ENCODE results near the gene TTC16. TPM values are rescaled to one million over a fixed set of nuclear protein-coding genes. Genes with fewer than 3 reads are reported as not detected.
A peak's percentile ranks its signal among the peaks of the same experiment; 100 is the strongest.

TTC16 gene, protein sequence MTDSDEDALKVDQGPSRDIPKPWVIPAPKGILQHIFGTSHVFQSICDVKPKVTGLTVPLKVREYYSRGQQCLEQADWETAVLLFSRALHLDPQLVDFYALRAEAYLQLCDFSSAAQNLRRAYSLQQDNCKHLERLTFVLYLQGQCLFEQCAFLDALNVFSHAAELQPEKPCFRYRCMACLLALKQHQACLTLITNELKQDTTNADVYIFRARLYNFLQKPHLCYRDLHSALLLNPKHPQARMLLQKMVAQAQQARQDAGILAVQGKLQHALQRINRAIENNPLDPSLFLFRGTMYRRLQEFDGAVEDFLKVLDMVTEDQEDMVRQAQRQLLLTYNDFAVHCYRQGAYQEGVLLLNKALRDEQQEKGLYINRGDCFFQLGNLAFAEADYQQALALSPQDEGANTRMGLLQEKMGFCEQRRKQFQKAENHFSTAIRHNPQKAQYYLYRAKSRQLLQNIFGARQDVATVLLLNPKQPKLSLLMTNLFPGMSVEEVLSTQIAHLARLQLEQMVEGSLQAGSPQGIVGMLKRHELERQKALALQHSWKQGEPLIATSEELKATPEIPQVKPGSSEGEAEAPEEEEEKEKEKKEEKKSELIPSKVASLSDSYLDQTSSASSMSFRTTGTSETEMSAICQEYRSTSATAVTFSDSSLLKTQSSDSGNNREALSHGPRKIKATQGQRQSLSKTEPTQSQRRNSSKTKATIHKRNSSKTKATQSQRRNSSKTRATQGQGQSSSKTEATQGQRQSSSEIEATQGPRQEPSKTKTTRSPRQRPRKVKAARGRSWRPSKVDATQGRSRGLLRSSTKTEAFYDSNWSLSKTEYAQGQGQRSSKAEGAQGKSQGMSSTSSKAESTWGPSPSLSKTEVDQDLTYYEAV
- total RNA-seq = under 1 TPM; 0.50 to 0.79 TPM

DNA sequence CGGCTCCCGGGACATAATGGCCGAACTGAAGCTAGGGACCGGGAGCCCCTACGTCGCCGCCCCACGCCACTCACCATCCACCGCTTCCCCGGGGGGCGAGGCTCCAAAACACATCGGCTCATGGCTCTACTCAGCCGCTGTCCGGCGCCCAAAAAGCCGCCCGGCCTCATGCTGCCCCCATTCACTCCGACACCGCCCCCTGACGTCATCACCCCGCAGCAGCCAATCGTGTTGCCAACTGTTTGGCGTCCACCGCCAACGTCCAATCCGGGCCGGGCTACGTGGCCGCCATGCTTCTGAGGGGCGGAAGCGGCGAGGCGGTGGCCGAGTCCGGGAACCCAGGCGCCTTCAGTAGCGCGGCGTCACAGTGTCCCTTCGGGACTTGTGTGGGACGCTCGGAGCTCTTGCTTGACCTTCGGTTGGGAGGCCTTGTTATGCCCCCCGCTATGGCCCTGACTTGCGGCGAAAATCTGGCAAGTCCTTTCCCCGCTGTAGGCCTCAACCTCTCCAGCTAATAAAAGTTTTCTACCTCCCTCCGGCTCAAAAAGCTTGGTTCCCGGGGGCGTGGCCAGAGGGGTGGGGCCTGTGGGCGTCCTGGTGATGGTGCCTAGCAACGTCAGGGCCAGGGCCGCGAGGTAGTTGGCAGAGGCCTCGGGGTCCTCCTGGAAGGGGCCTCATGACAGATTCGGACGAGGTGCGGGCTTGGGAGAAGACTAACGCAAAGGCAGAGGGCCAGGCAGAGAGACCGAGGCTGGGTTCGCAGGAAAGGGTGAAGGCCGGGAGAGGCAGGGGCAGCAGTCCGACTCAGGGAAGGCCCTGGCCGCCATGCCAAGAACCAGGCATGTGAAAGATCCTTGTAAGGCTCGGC is at the start of gene TTC16, which contains the start of gene PTRH1:
TSS of gene TTC16 (plus strand) at position 610 of the 868 bp plus-strand sequence. CDS start at position 677, 67 bp downstream.
TSS of gene PTRH1 (minus strand) at position 194 of the 868 bp plus-strand sequence. CDS start at position 170, 24 bp downstream.
- CTCF ChIA-PET = interaction anchor here (0.6 to 2.9 kb wide), 3 partner anchors 19 to 154 kb away, joined by 3 to 14 read pairs (median 10); partner anchors contain the start of gene TOR2A
- Mint-ChIP-seq H3K36me3 (ENCODE audit: low read depth) (peaks cover 2% of the 10 kb centered on the region), H3K27ac (peak within 1 kb of the TSS; percentile 84), H3K4me3 (peak within 1 kb of the TSS; percentile 97), H3K9me3 (no peaks in the 10 kb centered on the region), H3K4me1 (ENCODE audit: low read depth) (peaks cover 41% of the 10 kb centered on the region), H3K27me3 (ENCODE audit: low read depth) (no peaks in the 10 kb centered on the region)
- intact Hi-C loops (cut with micrococcal nuclease) = loop anchor here (1.0 to 5.0 kb wide), 3 partner anchors 16 to 103 kb away; partner anchors contain the start of genes STXBP1 and TOR2A
- peak; percentile 98 for DNase-seq

DNA sequence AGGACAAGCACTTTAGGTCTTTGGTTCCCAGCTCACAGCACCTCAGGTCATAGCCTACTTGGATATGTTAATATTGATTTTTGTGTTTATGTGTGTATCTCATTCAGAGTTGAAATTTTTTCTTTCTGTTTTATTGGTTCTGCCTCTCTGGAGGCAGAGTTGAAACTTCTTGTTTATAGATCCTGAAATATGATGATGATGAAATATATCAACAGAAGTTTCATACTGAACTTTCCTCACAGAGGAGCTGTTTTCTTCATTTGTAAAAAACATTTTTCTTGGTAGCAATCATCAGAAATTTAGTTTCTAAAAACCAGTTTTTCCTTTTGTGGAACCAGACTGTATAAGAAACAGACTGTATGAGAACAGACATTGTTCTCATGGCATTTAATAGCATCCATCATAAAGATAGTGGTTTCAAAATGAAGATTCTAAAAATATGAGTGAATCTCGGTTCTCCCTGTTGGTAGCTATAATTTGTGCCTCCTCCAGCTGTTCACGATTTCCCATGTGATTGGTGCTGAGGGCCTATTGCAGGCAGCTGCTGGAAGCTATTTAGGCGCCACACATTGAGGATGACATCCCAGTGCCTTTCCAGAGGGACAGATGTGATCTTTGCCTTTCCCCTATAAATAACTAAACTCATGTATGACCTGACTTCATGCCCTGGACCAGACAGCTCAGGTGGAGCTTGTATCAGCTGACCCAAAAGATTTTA is 48.6 kb upstream of the TTC16 start:
- intact Hi-C loops (cut with micrococcal nuclease) = no loop called here
- H3K36me3 Mint-ChIP-seq (ENCODE audit: low read depth) = peaks cover 5% of the 10 kb centered on the region
- no peaks in the 10 kb centered on the region for H3K4me1 Mint-ChIP-seq (ENCODE audit: low read depth)
- H3K27ac Mint-ChIP-seq = no peak overlapping the region
- CTCF ChIA-PET = interaction anchor here (0.8 kb wide), 1 partner anchor 78 kb away, joined by 3 read pairs; no protein-coding TSS in a partner anchor
- H3K4me3 Mint-ChIP-seq = no peak overlapping the region
- H3K27me3 Mint-ChIP-seq (ENCODE audit: low read depth) = no peaks in the 10 kb centered on the region
- H3K9me3 Mint-ChIP-seq = no peaks in the 10 kb centered on the region
- no peak for DNase-seq

DNA sequence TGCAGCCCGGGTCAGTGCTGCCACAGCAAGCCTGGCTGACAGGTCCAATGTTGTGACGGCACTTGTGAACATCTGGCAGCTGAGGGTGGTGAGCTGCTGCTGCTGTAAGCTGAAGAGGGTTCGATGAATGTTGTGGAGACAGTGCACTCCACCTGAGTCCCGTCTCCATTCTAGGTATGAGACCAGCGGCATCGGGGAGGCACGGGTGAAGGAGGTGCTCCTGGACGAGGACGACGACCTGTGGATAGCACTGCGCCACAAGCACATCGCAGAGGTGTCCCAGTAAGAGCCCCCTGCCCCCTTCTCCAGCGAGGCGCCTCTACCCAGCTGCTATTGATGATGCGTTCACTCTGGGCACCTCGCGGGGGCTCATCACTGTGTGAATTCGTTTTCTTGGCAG is 48.0 kb upstream of the TTC16 start:
- Mint-ChIP-seq H3K4me1 (ENCODE audit: low read depth) (no peaks in the 10 kb centered on the region), H3K36me3 (ENCODE audit: low read depth) (peaks cover 5% of the 10 kb centered on the region), H3K27ac (no peak overlapping the region), H3K4me3 (no peak overlapping the region), H3K9me3 (no peaks in the 10 kb centered on the region), H3K27me3 (ENCODE audit: low read depth) (no peaks in the 10 kb centered on the region)
- intact Hi-C loops (cut with micrococcal nuclease) = no loop called here
- DNase-seq = no peak
- CTCF ChIA-PET = interaction anchor here (0.8 kb wide), 1 partner anchor 79 kb away, joined by 3 read pairs; no protein-coding TSS in a partner anchor

DNA sequence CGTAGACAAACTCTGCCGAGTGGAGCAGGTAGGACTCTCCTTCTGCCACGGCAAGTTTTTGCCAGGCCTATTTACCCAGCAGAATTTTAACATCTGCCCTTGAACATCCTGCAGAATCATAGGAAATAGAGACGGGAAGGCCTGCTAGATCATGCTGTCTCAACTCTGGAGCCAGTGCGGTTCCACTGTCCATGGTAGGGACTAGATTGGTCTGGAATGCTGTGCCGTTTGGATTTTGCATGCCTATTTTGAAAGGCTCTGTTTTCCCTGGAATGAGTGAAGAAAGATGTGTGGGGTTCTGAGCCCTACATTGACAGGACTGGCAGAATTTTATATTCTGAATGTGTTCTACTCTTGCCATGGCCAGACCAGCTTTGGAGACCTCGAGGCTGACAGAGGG is 42.6 kb upstream of the TTC16 start:
- Mint-ChIP-seq H3K27ac (no peak overlapping the region), H3K36me3 (ENCODE audit: low read depth) (peaks cover 6% of the 10 kb centered on the region), H3K27me3 (ENCODE audit: low read depth) (no peaks in the 10 kb centered on the region), H3K4me3 (no peak overlapping the region), H3K4me1 (ENCODE audit: low read depth) (no peaks in the 10 kb centered on the region), H3K9me3 (no peaks in the 10 kb centered on the region)
- CTCF ChIA-PET = no interaction called here
- no peak for DNase-seq
- intact Hi-C loops (cut with micrococcal nuclease) = no loop called here

DNA sequence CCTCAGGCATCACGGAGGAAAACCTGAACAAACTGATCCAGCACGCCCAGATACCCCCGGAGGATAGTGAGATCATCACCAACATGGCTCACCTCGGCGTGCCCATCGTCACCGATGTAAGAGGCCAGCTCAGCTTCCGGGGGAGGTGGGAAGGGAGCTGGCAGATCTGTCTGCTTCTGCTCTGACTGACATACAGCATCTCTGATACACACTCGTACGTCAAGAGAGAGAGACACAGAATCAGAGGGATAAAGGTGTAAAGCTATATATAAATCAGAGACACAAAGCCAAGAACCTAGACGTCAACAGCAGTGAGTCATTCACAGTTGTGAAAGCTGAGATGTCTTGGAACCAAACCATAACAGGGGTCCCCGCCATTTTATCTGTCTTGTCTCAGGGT is 39.2 kb upstream of the TTC16 start:
- intact Hi-C loops (cut with micrococcal nuclease) = no loop called here
- Mint-ChIP-seq H3K4me3 (no peak overlapping the region), H3K9me3 (no peaks in the 10 kb centered on the region), H3K27ac (no peak overlapping the region), H3K4me1 (ENCODE audit: low read depth) (no peaks in the 10 kb centered on the region), H3K36me3 (ENCODE audit: low read depth) (peaks cover 1% of the 10 kb centered on the region), H3K27me3 (ENCODE audit: low read depth) (no peaks in the 10 kb centered on the region)
- CTCF ChIA-PET = no interaction called here
- no peak for DNase-seq

DNA sequence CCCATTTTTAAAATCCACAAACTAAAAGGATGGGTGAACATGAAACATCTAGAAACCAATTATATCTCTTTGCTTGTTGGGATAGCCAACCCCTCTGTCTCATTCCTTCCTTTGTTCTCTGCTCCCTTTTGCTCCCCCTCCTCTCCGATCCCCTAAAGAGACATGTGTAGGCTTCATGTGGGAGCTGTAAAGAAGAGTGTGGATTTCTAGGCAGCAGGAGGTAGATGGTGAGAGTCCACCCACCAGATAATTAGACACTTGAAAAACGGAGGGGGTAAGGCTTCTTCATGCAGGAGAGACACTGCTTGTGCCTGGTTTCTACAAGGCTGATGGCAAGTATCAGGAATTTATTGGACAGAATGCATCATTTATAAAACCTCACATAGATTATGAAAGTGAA is 36.4 kb upstream of the TTC16 start:
- Mint-ChIP-seq H3K36me3 (ENCODE audit: low read depth) (no peaks in the 10 kb centered on the region), H3K9me3 (no peaks in the 10 kb centered on the region), H3K4me3 (no peak overlapping the region), H3K27me3 (ENCODE audit: low read depth) (no peaks in the 10 kb centered on the region), H3K4me1 (ENCODE audit: low read depth) (no peaks in the 10 kb centered on the region), H3K27ac (no peak overlapping the region)
- intact Hi-C loops (cut with micrococcal nuclease) = no loop called here
- no peak for DNase-seq
- CTCF ChIA-PET = no interaction called here

DNA sequence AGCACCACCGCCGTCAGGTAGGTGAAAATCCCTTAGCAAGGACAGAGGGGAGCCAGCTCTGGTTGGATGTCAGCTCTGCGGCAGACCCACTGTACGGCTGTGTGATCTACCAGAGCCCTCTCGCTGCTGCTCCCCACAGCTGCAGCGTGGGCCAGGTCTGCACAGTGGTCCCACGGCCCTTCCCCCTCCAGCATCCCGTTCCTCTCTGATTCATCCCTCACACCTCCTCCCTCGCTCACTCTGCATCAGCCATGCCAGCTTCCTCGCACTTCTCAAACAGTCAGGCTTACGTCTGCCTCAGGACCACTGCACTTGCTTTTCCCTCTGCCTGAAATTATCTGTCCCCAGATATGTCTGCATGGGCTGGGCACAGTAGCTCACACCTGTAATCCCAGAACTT is 35.7 kb upstream of the TTC16 start:
- Mint-ChIP-seq H3K36me3 (ENCODE audit: low read depth) (no peaks in the 10 kb centered on the region), H3K27me3 (ENCODE audit: low read depth) (no peaks in the 10 kb centered on the region), H3K27ac (no peak overlapping the region), H3K4me3 (no peak overlapping the region), H3K9me3 (no peaks in the 10 kb centered on the region), H3K4me1 (ENCODE audit: low read depth) (no peaks in the 10 kb centered on the region)
- intact Hi-C loops (cut with micrococcal nuclease) = no loop called here
- no peak for DNase-seq
- CTCF ChIA-PET = no interaction called here

DNA sequence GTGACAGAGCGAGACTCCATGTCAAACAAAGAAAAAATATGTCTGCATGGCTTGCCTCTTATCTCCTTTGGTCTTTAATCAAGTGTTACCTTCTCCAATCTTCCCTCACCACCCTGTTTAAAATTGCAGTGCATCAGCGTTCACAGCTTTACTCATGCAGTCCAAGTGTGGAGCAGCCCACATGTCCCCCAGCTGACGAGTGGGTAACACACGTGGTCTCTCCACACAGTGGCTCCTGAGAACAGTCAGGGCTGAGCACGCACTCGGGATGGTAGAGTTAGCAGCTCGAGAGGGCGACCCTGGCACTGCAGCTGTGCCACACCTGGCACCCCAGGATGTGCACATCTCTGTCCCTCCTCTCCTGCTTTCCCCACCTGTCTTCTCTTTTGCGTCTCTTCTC is 35.0 kb upstream of the TTC16 start:
- no peaks in the 10 kb centered on the region for H3K9me3 Mint-ChIP-seq
- no peak overlapping the region for H3K4me3 Mint-ChIP-seq
- intact Hi-C loops (cut with micrococcal nuclease) = no loop called here
- H3K4me1 Mint-ChIP-seq (ENCODE audit: low read depth) = no peaks in the 10 kb centered on the region
- DNase-seq = no peak
- H3K36me3 Mint-ChIP-seq (ENCODE audit: low read depth) = no peaks in the 10 kb centered on the region
- H3K27ac Mint-ChIP-seq = no peak overlapping the region
- CTCF ChIA-PET = no interaction called here
- H3K27me3 Mint-ChIP-seq (ENCODE audit: low read depth) = no peaks in the 10 kb centered on the region

DNA sequence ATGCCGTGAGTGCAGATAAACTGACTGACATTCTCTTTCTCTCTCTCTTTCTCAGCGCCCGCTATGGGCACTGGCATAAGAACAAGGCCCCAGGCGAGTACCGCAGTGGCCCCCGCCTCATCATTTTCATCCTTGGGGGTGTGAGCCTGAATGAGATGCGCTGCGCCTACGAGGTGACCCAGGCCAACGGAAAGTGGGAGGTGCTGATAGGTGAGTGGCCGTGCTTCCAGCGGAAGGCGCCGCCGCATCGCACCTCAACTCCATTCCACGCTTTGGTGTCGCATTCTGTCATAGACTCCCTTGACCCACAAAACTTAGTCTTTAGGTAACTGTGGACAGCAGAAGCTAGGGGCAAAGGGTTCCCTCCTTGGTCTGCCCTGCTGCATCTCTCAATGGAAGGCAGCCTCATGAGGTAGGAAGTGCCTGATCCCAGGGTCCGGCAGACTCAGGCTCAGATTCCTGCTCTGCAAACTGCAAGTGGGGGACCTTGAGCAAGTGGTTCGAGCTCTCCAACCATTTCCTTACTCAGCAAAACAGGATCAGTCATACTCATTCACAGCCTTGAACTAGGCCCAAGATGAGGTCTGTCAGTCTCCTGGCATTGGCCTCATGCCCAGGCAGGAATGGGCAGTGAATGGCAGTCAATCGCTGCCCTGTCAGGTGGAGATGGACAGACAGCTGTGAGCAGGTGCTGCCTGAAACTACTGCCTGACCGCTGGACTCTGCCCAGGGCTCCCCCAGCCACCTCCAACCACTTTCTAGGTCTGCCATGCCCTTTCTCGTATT is 33.3 kb upstream of the TTC16 start:
- H3K27ac Mint-ChIP-seq = no peak overlapping the region
- no peaks in the 10 kb centered on the region for H3K9me3 Mint-ChIP-seq
- intact Hi-C loops (cut with micrococcal nuclease) = no loop called here
- no peaks in the 10 kb centered on the region for H3K27me3 Mint-ChIP-seq (ENCODE audit: low read depth)
- H3K4me3 Mint-ChIP-seq = no peak overlapping the region
- H3K36me3 Mint-ChIP-seq (ENCODE audit: low read depth) = no peaks in the 10 kb centered on the region
- CTCF ChIA-PET = no interaction called here
- no peak for DNase-seq
- no peaks in the 10 kb centered on the region for H3K4me1 Mint-ChIP-seq (ENCODE audit: low read depth)

DNA sequence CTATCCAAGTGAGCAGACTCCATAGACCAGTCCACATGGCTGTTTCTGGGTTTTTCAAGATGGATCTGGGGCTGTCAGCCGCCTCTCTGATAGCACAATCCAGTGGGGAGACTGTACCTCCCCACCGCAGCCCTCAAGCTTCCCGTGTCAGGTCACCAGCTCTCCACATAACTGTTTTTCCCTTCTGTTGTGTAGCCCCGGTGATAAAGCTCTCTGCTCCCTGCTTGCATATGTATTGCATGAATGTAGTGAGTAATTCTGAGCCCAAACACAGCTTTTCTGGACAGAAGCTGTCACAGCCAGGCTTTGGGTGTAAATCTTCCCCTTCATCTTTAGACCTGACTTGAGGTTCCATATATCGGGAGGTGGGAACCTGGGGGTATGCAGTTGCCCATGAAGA is 32.2 kb upstream of the TTC16 start:
- Mint-ChIP-seq H3K27ac (no peak overlapping the region), H3K27me3 (ENCODE audit: low read depth) (no peaks in the 10 kb centered on the region), H3K4me3 (no peak overlapping the region), H3K9me3 (no peaks in the 10 kb centered on the region), H3K4me1 (ENCODE audit: low read depth) (no peaks in the 10 kb centered on the region), H3K36me3 (ENCODE audit: low read depth) (no peaks in the 10 kb centered on the region)
- intact Hi-C loops (cut with micrococcal nuclease) = no loop called here
- DNase-seq = no peak
- CTCF ChIA-PET = interaction anchor here (1.5 to 1.6 kb wide), 2 partner anchors 51 to 94 kb away, joined by 5 read pairs; no protein-coding TSS in a partner anchor

DNA sequence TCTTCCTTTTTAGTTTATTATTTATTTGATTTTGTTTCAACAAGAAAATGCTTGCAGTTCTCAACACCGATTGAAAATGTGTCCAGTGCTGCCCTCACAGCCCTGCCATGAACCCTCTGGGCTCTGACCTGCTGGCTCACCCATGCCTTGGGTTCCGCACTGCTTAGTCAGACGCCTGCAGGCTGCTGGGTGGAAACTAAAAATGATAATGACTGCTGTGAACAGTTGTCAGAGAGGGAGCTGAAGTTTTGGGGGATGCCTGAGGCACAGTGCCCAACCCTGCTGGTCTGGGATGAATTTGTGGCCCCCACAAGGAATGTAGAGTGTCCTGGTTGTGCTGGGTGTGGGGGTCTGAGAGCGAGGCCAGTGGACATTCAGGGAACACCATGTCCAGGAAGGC is 31.3 kb upstream of the TTC16 start:
- CTCF ChIA-PET = interaction anchor here (1.5 to 1.6 kb wide), 2 partner anchors 50 to 95 kb away, joined by 5 read pairs; no protein-coding TSS in a partner anchor
- H3K27me3 Mint-ChIP-seq (ENCODE audit: low read depth) = no peaks in the 10 kb centered on the region
- H3K4me1 Mint-ChIP-seq (ENCODE audit: low read depth) = no peaks in the 10 kb centered on the region
- H3K9me3 Mint-ChIP-seq = no peaks in the 10 kb centered on the region
- no peak overlapping the region for H3K4me3 Mint-ChIP-seq
- H3K36me3 Mint-ChIP-seq (ENCODE audit: low read depth) = no peaks in the 10 kb centered on the region
- no peak for DNase-seq
- intact Hi-C loops (cut with micrococcal nuclease) = no loop called here
- no peak overlapping the region for H3K27ac Mint-ChIP-seq
